PC-9 (cell line): ENCODE results near the gene AQP9. TPM values are rescaled to one million over a fixed set of nuclear protein-coding genes. Genes with fewer than 3 reads are reported as not detected.

Source experiments
- BruUV-seq: library from RNA; stranded (reverse); fragments of 400-500 nt; replicated peaks from 2 replicates; lab custom pipeline; 2021; lab: Mats Ljungman, UMichigan
- CTCF ChIA-PET: fragments of 300-600 bp; sonication (Branson Sonifier 250); formaldehyde crosslinking; loops from one replicate; lab custom pipeline; 2022; ENCODE audit warnings: antibody characterized with exemption; lab: Charles Lee
- POLR2A ChIA-PET: fragments of 300-600 bp; sonication (Branson Sonifier 250); formaldehyde crosslinking; loops from one replicate; lab custom pipeline; 2022; ENCODE audit warnings: antibody characterized with exemption; ENCODE audit not compliant: unreplicated experiment; lab: Charles Lee
- DNase-seq, 2 experiments: peaks; one replicate each; pipeline versions ENCODE4 v3.0.0 to v3.0.0-alpha.2; 2015 to 2022; ENCODE audit warnings: mixed read lengths in 1 of 2
- H2AFZ ChIP-seq: fragments of 200-600 bp; sonication (generic); 2 replicates; pipeline ENCODE4 v1.8.1; 2017; ENCODE audit warnings: antibody characterized with exemption
- H3F3A ChIP-seq: fragments of 200-600 bp; sonication (generic); 2 replicates; pipeline ENCODE4 v1.8.1; 2017; ENCODE audit warnings: antibody characterized with exemption, mild to moderate bottlenecking, low read depth; ENCODE audit not compliant: insufficient read depth
- H3K27ac ChIP-seq: fragments of 200-600 bp; sonication (generic); 2 replicates; pipeline ENCODE4 v1.6.1; 2016; ENCODE audit warnings: mixed run types
- H3K27me3 ChIP-seq: fragments of 200-600 bp; sonication (generic); 2 replicates; pipeline ENCODE4 v1.6.1; 2016; ENCODE audit warnings: low read depth, mixed run types; ENCODE audit not compliant: insufficient read depth
- H3K36me3 ChIP-seq: fragments of 200-600 bp; sonication (generic); 2 replicates; pipeline ENCODE4 v1.6.1; 2016; ENCODE audit warnings: low read depth, mixed run types
- H3K4me1 ChIP-seq: fragments of 200-600 bp; sonication (generic); replicated peaks from 2 replicates; pipeline ENCODE4 v1.6.1; 2016; ENCODE audit warnings: mixed run types; ENCODE audit not compliant: insufficient read depth
- H3K4me2 ChIP-seq: fragments of 200-600 bp; sonication (generic); 2 replicates; pipeline ENCODE4 v1.6.1; 2017; ENCODE audit warnings: mixed run types
- H3K4me3 ChIP-seq: fragments of 200-600 bp; sonication (generic); 2 replicates; pipeline ENCODE4 v1.6.1; 2016; ENCODE audit warnings: mixed run types
- H3K79me2 ChIP-seq: fragments of 200-600 bp; sonication (generic); 2 replicates; pipeline ENCODE4 v1.6.1; 2017; ENCODE audit warnings: low read depth, mixed run types
- H3K9me2 ChIP-seq: fragments of 200-600 bp; sonication (generic); 2 replicates; pipeline ENCODE4 v1.8.1; 2017; ENCODE audit warnings: mild to moderate bottlenecking; ENCODE audit not compliant: insufficient read depth
- H3K9me3 ChIP-seq: fragments of 200-600 bp; sonication (generic); 2 replicates; pipeline ENCODE4 v1.8.1; 2016; ENCODE audit warnings: low read depth; ENCODE audit not compliant: insufficient read depth
- H4K20me1 ChIP-seq: fragments of 200-600 bp; sonication (generic); 2 replicates; pipeline ENCODE4 v1.8.1; 2017; ENCODE audit not compliant: insufficient read depth
- CTCF ChIP-seq: fragments of 200-600 bp; sonication (generic); conservative IDR thresholded peaks from 2 replicates; pipeline ENCODE4 v1.6.1; 2017; ENCODE audit warnings: mixed run types, antibody characterized with exemption, mild to moderate bottlenecking, moderate library complexity
- EZH2 ChIP-seq: fragments of 200-600 bp; sonication (generic); IDR thresholded peaks from 2 replicates; pipeline ENCODE4 v1.8.0; 2017; ENCODE audit warnings: antibody characterized with exemption, low read depth
- intact Hi-C: fragments of 100-400 bp; cut with micrococcal nuclease; formaldehyde crosslinking; loops from one replicate; pipeline ENCODE4 v1.10.0; 2022; ENCODE audit not compliant: unreplicated experiment
- total RNA-seq: library from RNA; stranded (reverse); gene quantifications from 2 replicates; pipeline ENCODE4 v1.2.3, GENCODE V29; 2021

The AQP9 gene
- total RNA-seq, 1 experiment from 2014 or later = not detected

GRCh38 chr15:58103482-58103881, 34.7 kb upstream of the AQP9 start:
- BruUV-seq = no TSS peak
- TF ChIP-seq CTCF (no peak), EZH2 (no peak)
- no peaks in the 10 kb centered on the region for H3K4me1 ChIP-seq
- no peak overlapping the region for H2AFZ ChIP-seq
- intact Hi-C loops = no loop called here
- POLR2A ChIA-PET = no interaction called here
- CTCF ChIA-PET = no interaction called here
- H3K27ac ChIP-seq = no peak overlapping the region
- no peaks in the 10 kb centered on the region for H3K79me2 ChIP-seq
- no peaks in the 10 kb centered on the region for H3F3A ChIP-seq
- H4K20me1 ChIP-seq = no peaks in the 10 kb centered on the region
- H3K9me3 ChIP-seq = no peaks in the 10 kb centered on the region
- no peaks in the 10 kb centered on the region for H3K36me3 ChIP-seq
- no peak overlapping the region for H3K4me3 ChIP-seq
- H3K9me2 ChIP-seq = no peaks in the 10 kb centered on the region
- DNase-seq = no peak
- H3K4me2 ChIP-seq = no peak overlapping the region
- no peaks in the 10 kb centered on the region for H3K27me3 ChIP-seq

- no peaks in the 10 kb centered on the region for H3K9me2 ChIP-seq
- H3F3A ChIP-seq = no peaks in the 10 kb centered on the region
- no peaks in the 10 kb centered on the region for H3K27me3 ChIP-seq
- intact Hi-C loops = no loop called here
- no peak overlapping the region for H3K4me2 ChIP-seq
- H3K9me3 ChIP-seq = no peaks in the 10 kb centered on the region
- H3K79me2 ChIP-seq = no peaks in the 10 kb centered on the region
- no peak overlapping the region for H3K27ac ChIP-seq
- no peaks in the 10 kb centered on the region for H3K4me1 ChIP-seq
- DNase-seq = no peak
- no peaks in the 10 kb centered on the region for H3K36me3 ChIP-seq
- POLR2A ChIA-PET = no interaction called here
- BruUV-seq = no TSS peak
- TF ChIP-seq EZH2 (no peak), CTCF (no peak)
- no peak overlapping the region for H2AFZ ChIP-seq
- H4K20me1 ChIP-seq = no peaks in the 10 kb centered on the region
- CTCF ChIA-PET = no interaction called here
- H3K4me3 ChIP-seq = no peak overlapping the region
Measured at GRCh38 chr15:58108117-58108516, 30.1 kb upstream of the AQP9 start.

DNA sequence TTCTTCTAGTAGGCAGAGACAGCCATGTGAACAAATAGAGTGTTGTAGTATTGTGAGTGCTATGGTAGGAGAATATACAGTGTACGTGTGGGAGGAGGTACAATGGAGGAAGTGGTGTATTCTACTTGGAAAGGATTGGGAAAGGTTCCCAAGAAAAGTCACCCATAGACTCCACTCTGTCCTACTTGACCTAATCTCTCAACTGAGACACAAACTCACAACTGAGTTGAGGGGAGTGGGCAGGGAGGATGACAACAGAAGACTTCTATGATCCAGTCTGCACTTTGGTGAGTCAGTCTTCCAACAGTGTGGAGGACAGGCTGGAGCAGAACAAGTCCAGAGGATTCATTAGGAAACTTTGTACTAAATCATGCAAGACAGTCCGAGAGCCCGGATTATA, 28.8 kb upstream of the AQP9 start:
- intact Hi-C loops = no loop called here
- CTCF ChIA-PET = no interaction called here
- Histone ChIP-seq H3K27me3 (no peaks in the 10 kb centered on the region), H3K4me3 (no peak overlapping the region), H3K4me1 (no peaks in the 10 kb centered on the region), H3K79me2 (no peaks in the 10 kb centered on the region), H3K9me2 (no peaks in the 10 kb centered on the region), H3K9me3 (no peaks in the 10 kb centered on the region), H3K36me3 (no peaks in the 10 kb centered on the region), H3K27ac (no peak overlapping the region), H3K4me2 (no peak overlapping the region), H2AFZ (no peak overlapping the region), H4K20me1 (no peaks in the 10 kb centered on the region), H3F3A (no peaks in the 10 kb centered on the region)
- TF ChIP-seq CTCF = no peak
- no peak for TF ChIP-seq EZH2
- DNase-seq = no peak
- POLR2A ChIA-PET = no interaction called here
- no TSS peak for BruUV-seq
